ENCODE measurements around the gene ASIC3. TPM values are rescaled to one million over a fixed set of nuclear protein-coding genes. Genes with fewer than 3 reads are reported as not detected.
"Not testable (repeated sequence)": the region's sequence is repeated elsewhere in the genome, so short reads cannot be mapped to it uniquely, and the experiment has no call there.

The ASIC3 gene
- total and polyA plus RNA-seq, 3 donors from 2014 or later, result 20.8 to 37.9 (median 27.5) TPM

- no peaks in the 10 kb centered on the region for H3K36me3 ChIP-seq (ENCODE audit: low read depth, missing control alignments)
- TF ChIP-seq CTCF (IDR thresholded peaks at IDR 0.05) (no peak), POLR2A (IDR thresholded peaks at IDR 0.05) (no peak)
These were observed 22.2 kb upstream of the ASIC3 start for GRCh38 chr7:151025924-151026671.

DNA sequence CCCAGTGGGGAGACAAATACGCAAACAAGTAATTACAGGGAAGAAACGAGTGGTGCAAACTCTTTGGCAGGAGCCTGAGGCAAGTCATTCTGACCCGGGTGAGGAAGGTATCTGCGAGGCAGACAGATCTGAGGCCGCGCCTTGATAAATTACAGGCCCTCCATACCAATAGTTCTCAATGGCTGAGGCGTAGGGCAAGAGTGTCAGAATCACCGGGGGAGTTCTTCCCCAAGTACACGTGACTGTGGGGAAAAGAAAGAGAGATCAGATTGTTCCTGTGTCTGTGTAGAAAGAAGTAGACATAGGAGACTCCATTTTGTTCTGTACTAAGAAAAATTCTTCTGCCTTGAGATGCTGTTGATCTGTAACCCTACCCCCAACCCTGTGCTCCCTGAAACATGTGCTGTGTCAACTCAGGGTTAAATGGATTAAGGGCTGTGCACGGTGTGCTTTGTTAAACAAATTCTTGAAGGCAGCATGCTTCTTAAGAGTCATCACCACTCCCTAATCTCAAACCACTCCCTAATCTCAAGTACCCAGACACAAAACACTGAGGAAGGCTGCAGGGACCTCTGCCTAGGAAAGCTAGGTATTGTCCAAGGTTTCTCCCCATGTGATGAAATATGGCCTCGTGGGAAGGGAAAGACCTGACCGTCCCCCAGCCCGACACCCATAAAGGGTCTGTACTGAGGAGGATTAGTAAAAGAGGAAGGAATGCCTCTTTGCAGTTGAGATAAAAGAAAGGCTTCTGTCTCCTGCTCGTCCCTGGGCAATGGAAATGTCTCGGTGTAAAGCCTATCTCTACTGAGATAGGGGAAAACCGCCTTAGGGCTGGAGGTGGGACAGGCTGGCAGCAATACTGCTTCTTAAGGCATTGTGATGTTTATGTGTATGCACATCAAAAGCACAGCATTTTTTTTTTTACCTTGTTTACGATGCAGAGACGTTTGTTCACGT, 21.3 kb upstream of the ASIC3 start:
- H3K27ac ChIP-seq; H3K36me3 ChIP-seq (ENCODE audit: low read depth, missing control alignments); H3K9me3 ChIP-seq; H3K27me3 ChIP-seq; H3K4me1 ChIP-seq; intact Hi-C loops (cut with DNase I; ENCODE audit: low total_unique reads); DNase-seq: not testable (repeated sequence)
- WGBS, 2 donors, result 46 to 51% methylated on average over 19 of the region's 19 CpGs
- peak overlapping the region in 1 of 2 donors; percentile 64 for H3K4me3 ChIP-seq

More at GRCh38 chr7:151025924-151026671, 22.2 kb upstream of the ASIC3 start:
- H3K4me1 ChIP-seq, result peaks cover 7% of the 10 kb centered on the region
- 86 to 95% methylated on average over 4 of the region's 4 CpGs for WGBS, 2 donors
- H3K4me3 ChIP-seq, result no peak overlapping the region
- H3K27ac ChIP-seq, result no peak overlapping the region
- no peaks in the 10 kb centered on the region for H3K27me3 ChIP-seq
- H3K9me3 ChIP-seq, result no peaks in the 10 kb centered on the region
- intact Hi-C loops (cut with DNase I; ENCODE audit: low total_unique reads), result no loop called here
- DNase-seq, result no peak

DNA sequence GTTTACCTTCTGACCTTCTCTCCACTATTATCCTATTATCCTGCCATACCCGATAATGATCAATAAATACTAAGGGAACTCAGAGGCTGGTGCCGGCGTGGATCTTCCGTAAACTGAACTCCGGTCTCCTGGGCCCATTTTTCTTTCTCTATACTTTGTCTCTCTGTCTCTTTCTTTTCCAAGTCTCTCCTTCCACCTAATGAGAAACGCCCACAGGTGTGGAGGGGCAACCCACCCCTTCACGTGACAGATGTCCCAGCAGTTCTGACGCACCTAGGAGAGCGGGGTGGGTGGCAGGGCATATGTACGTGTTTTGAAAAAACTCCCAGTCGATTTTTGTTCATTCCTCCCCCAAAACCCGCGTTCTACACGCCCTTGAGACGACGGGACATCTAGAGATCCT, 20.6 kb upstream of the ASIC3 start:
- intact Hi-C loops (cut with DNase I; ENCODE audit: low total_unique reads), result not testable (repeated sequence)
- H3K27ac ChIP-seq, result peak overlapping the region; percentile 31 to 51
- 12 to 15% methylated on average over 16 of the region's 16 CpGs for WGBS, 2 donors

DNA sequence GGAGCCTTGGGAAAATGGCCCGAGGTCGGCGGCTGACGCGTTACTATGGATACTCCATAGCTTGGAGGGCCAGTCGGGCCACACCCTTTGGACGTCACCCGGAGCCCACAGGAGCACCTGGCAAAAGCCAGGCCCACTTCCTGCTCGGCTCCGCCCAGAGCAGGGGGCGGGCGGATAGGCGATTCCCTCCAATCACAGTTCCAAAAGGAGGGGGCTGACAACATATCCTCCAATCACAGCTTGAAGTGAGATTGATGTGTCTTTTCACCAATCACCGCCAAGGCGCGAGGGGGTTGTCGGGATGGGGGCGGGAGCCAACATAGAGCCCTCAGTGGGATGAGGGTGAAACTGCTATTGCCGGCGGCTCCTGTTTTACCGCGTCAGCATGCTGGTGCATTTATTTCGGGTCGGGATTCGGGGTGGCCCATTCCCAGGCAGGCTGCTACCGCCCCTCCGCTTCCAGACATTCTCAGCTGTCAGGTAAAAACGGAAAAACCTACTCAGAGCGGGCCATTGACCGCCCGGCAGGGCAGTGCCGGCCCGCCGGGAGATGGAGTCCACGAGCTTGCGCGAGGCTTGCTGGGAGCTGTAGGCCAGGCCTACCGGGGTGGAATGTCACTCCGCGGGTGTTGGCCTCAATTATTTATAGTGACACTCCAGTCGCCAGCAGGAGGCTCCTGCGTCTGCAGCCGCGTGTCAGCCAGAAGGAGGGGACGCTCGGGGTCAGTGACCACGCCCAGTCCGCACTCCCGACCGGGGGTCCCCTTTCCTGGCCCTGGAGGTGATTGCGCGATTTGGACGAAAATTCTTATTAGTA, 20.0 kb upstream of the ASIC3 start, which contains the start of gene ABCB8:
TSS of gene ABCB8 (plus strand) at position 320 of the 817 bp plus-strand sequence. CDS start at position 386, 66 bp downstream.
- intact Hi-C loops (cut with DNase I; ENCODE audit: low total_unique reads), result no loop called here
- DNase-seq, result peak; percentile 99
- no peaks in the 10 kb centered on the region for H3K27me3 ChIP-seq
- peaks cover 7% of the 10 kb centered on the region for H3K4me1 ChIP-seq
- peak within 1 kb of the TSS; percentile 66 to 77 for H3K27ac ChIP-seq
- WGBS, 2 donors, result 0% methylated on average over 20 to 53 of the region's 53 CpGs
- TF ChIP-seq POLR2A (IDR thresholded peaks at IDR 0.05) (no peak), CTCF (IDR thresholded peaks at IDR 0.05) (peak; percentile 37 to 48 (median 46))
- H3K36me3 ChIP-seq (ENCODE audit: low read depth, missing control alignments), result no peaks in the 10 kb centered on the region
- H3K9me3 ChIP-seq, result no peaks in the 10 kb centered on the region
- H3K4me3 ChIP-seq, result peak within 1 kb of the TSS; percentile 64 to 87

More for the DNA sequence above, 20.6 kb upstream of the ASIC3 start:
- not testable (repeated sequence) for H3K9me3 ChIP-seq; H3K27me3 ChIP-seq; H3K36me3 ChIP-seq (ENCODE audit: low read depth, missing control alignments); DNase-seq; H3K4me1 ChIP-seq
- H3K4me3 ChIP-seq, result peak overlapping the region; percentile 64 to 87

- intact Hi-C loops (cut with DNase I; ENCODE audit: low total_unique reads), result no loop called here
- no peaks in the 10 kb centered on the region for H3K27me3 ChIP-seq
- peaks cover 7% of the 10 kb centered on the region for H3K4me1 ChIP-seq
- H3K4me3 ChIP-seq, result peak overlapping the region; percentile 64 to 87
- H3K36me3 ChIP-seq (ENCODE audit: low read depth, missing control alignments), result no peaks in the 10 kb centered on the region
- TF ChIP-seq POLR2A (IDR thresholded peaks at IDR 0.05) (no peak), CTCF (IDR thresholded peaks at IDR 0.05) (no peak)
- no peaks in the 10 kb centered on the region for H3K9me3 ChIP-seq
- WGBS, 2 donors, result 34 to 36% methylated on average over 17 of the region's 17 CpGs
- peak overlapping the region; percentile 66 to 77 for H3K27ac ChIP-seq
- no peak for DNase-seq
These were observed 19.3 kb upstream of the ASIC3 start for GRCh38 chr7:151028948-151029501.
